ENCODE data around the gene TNNI3K. TPM values are rescaled to one million over a fixed set of nuclear protein-coding genes. Genes with fewer than 3 reads are reported as not detected.

The TNNI3K gene
- total RNA-seq, 2 donors from 2014 or later: 11.5 TPM; not detected in 1

GRCh38 chr1:74480068-74480467 is 244.9 kb downstream of the TNNI3K start:
- intact Hi-C loops (cut with DNase I): no loop called here
- no peak for TF ChIP-seq POLR2A (IDR thresholded peaks at IDR 0.05)
- TF ChIP-seq, protein P1, sequence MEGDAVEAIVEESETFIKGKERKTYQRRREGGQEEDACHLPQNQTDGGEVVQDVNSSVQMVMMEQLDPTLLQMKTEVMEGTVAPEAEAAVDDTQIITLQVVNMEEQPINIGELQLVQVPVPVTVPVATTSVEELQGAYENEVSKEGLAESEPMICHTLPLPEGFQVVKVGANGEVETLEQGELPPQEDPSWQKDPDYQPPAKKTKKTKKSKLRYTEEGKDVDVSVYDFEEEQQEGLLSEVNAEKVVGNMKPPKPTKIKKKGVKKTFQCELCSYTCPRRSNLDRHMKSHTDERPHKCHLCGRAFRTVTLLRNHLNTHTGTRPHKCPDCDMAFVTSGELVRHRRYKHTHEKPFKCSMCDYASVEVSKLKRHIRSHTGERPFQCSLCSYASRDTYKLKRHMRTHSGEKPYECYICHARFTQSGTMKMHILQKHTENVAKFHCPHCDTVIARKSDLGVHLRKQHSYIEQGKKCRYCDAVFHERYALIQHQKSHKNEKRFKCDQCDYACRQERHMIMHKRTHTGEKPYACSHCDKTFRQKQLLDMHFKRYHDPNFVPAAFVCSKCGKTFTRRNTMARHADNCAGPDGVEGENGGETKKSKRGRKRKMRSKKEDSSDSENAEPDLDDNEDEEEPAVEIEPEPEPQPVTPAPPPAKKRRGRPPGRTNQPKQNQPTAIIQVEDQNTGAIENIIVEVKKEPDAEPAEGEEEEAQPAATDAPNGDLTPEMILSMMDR (IDR thresholded peaks at IDR 0.05): no peak
- Histone ChIP-seq H3K36me3 (replicated peaks in 1 of 2; ENCODE audit: insufficient read depth in 1 of 2, low read depth in 2 of 2) (no peaks in the 10 kb centered on the region), H3K4me1 (no peaks in the 10 kb centered on the region), H3K9me3 (no peaks in the 10 kb centered on the region), H3K27me3 (no peaks in the 10 kb centered on the region), H3K4me3 (no peak overlapping the region), H3K27ac (no peak overlapping the region)
- WGBS, 2 donors: 56 to 59% methylated on average over 6 of the region's 6 CpGs
- ATAC-seq (no peak), DNase-seq (no peak)

GRCh38 chr1:74481607-74482006 is 246.4 kb downstream of the TNNI3K start:
- Histone ChIP-seq H3K4me3 (no peak overlapping the region), H3K27ac (no peak overlapping the region), H3K4me1 (no peaks in the 10 kb centered on the region), H3K9me3 (no peaks in the 10 kb centered on the region), H3K27me3 (no peaks in the 10 kb centered on the region), H3K36me3 (replicated peaks in 1 of 2; ENCODE audit: insufficient read depth in 1 of 2, low read depth in 2 of 2) (no peaks in the 10 kb centered on the region)
- intact Hi-C loops (cut with DNase I): no loop called here
- ATAC-seq (no peak), DNase-seq (no peak)
- 51 to 70% methylated on average over 3 of the region's 3 CpGs for WGBS, 2 donors
- TF ChIP-seq POLR2A (IDR thresholded peaks at IDR 0.05): no peak
- TF ChIP-seq, protein P1 (IDR thresholded peaks at IDR 0.05): no peak

- intact Hi-C loops (cut with DNase I): no loop called here
- H3K27ac ChIP-seq: no peak overlapping the region
- H3K27me3 ChIP-seq: no peaks in the 10 kb centered on the region
- no peaks in the 10 kb centered on the region for H3K36me3 ChIP-seq (replicated peaks in 1 of 2; ENCODE audit: insufficient read depth in 1 of 2, low read depth in 2 of 2)
- no peak for DNase-seq
- no peak for ATAC-seq
- H3K4me3 ChIP-seq: no peak overlapping the region
- no peaks in the 10 kb centered on the region for H3K4me1 ChIP-seq
- TF ChIP-seq, protein P1 (IDR thresholded peaks at IDR 0.05): no peak
- no peak for TF ChIP-seq POLR2A (IDR thresholded peaks at IDR 0.05)
- H3K9me3 ChIP-seq: no peaks in the 10 kb centered on the region
- 75 to 80% methylated on average over 3 of the region's 3 CpGs for WGBS, 2 donors
Measured at GRCh38 chr1:74485622-74486021, 250.4 kb downstream of the TNNI3K start.

DNA sequence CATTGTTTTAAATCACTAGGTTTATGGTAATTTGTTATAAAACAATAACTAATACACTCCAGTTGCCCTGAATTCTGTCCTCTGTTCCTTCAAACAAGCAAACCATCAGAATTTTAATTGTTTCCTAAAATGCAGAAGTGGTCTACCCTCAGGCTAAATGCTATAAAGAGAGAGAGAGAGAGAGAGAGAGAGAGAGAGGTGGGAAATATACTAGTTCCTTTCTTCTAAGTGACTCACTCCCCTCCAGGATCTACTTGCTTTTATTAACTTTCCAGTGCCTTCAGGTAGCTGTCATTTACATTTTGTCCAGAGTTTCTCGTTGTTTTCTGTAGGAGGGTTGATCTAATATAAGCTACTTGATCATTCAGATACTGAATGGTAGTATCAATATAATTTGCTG is 250.8 kb downstream of the TNNI3K start:
- WGBS, 2 donors: 33 to 47% methylated on average over 1 of the region's 1 CpG
- no peak for ATAC-seq
- H3K9me3 ChIP-seq: no peaks in the 10 kb centered on the region

DNA sequence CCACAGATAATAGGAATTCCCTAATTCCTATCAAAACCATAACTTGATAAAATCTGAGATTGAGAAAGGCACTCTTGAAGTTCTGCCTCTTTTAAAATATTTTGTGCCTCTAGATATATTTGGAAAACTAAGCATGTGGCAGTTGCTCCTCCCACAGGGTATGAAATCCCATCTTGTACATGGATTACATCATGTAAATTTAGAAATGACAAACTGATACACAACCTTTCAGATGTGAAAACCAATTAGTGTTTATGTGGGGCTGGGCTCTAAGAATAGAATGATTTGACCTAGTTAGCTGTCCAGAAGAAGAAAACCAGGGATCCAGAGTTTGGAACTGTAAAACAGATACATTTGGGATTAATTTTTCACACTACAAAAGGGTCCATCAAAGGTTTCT is 261.5 kb downstream of the TNNI3K start:
- no peak for TF ChIP-seq POLR2A (IDR thresholded peaks at IDR 0.05)
- TF ChIP-seq, protein P1 (IDR thresholded peaks at IDR 0.05): no peak
- H3K27me3 ChIP-seq: no peaks in the 10 kb centered on the region
- no peak overlapping the region for H3K4me3 ChIP-seq
- ATAC-seq (no peak), DNase-seq (no peak)
- H3K27ac ChIP-seq: no peak overlapping the region
- intact Hi-C loops (cut with DNase I): no loop called here
- no peaks in the 10 kb centered on the region for H3K4me1 ChIP-seq
- no peaks in the 10 kb centered on the region for H3K9me3 ChIP-seq
- no peaks in the 10 kb centered on the region for H3K36me3 ChIP-seq (replicated peaks in 1 of 2; ENCODE audit: insufficient read depth in 1 of 2, low read depth in 2 of 2)

More for the DNA sequence above, 250.8 kb downstream of the TNNI3K start:
- DNase-seq: no peak
- TF ChIP-seq, protein P1 (IDR thresholded peaks at IDR 0.05): no peak
- no peak for TF ChIP-seq POLR2A (IDR thresholded peaks at IDR 0.05)
- no peaks in the 10 kb centered on the region for H3K27me3 ChIP-seq
- H3K4me3 ChIP-seq: no peak overlapping the region
- intact Hi-C loops (cut with DNase I): no loop called here
- no peak overlapping the region for H3K27ac ChIP-seq
- H3K36me3 ChIP-seq (replicated peaks in 1 of 2; ENCODE audit: insufficient read depth in 1 of 2, low read depth in 2 of 2): no peaks in the 10 kb centered on the region
- no peaks in the 10 kb centered on the region for H3K4me1 ChIP-seq
